ENCODE measurements around the gene TNFRSF18. TPM values are rescaled to one million over a fixed set of nuclear protein-coding genes. Genes with fewer than 3 reads are reported as not detected.

TNFRSF18 gene
- polyA plus RNA-seq, 1 donor from 2014 or later = not detected

GRCh38 chr1:1225238-1225845, 18.9 kb upstream of the TNFRSF18 start:
- H3K9ac ChIP-seq (ENCODE audit: low read length) = no peak overlapping the region
- no peak overlapping the region for H3K27ac ChIP-seq (ENCODE audit: low read length)
- no peak overlapping the region for H3K4me3 ChIP-seq (ENCODE audit: low read length)
- no peaks in the 10 kb centered on the region for H3F3A ChIP-seq (ENCODE audit: insufficient read depth, low read length, poor library complexity, severe bottlenecking)
- no peaks in the 10 kb centered on the region for H3K9me2 ChIP-seq (ENCODE audit: insufficient read depth, low read length)
- H3K9me3 ChIP-seq (ENCODE audit: low read length) = no peaks in the 10 kb centered on the region
- no peak for TF ChIP-seq TAF1 (IDR thresholded peaks at IDR 0.05; ENCODE audit: low read depth)
- TF ChIP-seq, protein P1, sequence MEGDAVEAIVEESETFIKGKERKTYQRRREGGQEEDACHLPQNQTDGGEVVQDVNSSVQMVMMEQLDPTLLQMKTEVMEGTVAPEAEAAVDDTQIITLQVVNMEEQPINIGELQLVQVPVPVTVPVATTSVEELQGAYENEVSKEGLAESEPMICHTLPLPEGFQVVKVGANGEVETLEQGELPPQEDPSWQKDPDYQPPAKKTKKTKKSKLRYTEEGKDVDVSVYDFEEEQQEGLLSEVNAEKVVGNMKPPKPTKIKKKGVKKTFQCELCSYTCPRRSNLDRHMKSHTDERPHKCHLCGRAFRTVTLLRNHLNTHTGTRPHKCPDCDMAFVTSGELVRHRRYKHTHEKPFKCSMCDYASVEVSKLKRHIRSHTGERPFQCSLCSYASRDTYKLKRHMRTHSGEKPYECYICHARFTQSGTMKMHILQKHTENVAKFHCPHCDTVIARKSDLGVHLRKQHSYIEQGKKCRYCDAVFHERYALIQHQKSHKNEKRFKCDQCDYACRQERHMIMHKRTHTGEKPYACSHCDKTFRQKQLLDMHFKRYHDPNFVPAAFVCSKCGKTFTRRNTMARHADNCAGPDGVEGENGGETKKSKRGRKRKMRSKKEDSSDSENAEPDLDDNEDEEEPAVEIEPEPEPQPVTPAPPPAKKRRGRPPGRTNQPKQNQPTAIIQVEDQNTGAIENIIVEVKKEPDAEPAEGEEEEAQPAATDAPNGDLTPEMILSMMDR (IDR thresholded peaks at IDR 0.05; ENCODE audit: poor library complexity, severe bottlenecking) = no peak
- no peak for TF ChIP-seq MXI1 (conservative IDR thresholded peaks at IDR 0.05; ENCODE audit: poor library complexity, severe bottlenecking)
- TF ChIP-seq POLR2AphosphoS5 (IDR thresholded peaks at IDR 0.05) = no peak
- TF ChIP-seq SMC3 (conservative IDR thresholded peaks at IDR 0.05; ENCODE audit: poor library complexity) = no peak
- TF ChIP-seq EP300 (conservative IDR thresholded peaks at IDR 0.05; ENCODE audit: poor library complexity, severe bottlenecking) = no peak
- TF ChIP-seq, protein P2, sequence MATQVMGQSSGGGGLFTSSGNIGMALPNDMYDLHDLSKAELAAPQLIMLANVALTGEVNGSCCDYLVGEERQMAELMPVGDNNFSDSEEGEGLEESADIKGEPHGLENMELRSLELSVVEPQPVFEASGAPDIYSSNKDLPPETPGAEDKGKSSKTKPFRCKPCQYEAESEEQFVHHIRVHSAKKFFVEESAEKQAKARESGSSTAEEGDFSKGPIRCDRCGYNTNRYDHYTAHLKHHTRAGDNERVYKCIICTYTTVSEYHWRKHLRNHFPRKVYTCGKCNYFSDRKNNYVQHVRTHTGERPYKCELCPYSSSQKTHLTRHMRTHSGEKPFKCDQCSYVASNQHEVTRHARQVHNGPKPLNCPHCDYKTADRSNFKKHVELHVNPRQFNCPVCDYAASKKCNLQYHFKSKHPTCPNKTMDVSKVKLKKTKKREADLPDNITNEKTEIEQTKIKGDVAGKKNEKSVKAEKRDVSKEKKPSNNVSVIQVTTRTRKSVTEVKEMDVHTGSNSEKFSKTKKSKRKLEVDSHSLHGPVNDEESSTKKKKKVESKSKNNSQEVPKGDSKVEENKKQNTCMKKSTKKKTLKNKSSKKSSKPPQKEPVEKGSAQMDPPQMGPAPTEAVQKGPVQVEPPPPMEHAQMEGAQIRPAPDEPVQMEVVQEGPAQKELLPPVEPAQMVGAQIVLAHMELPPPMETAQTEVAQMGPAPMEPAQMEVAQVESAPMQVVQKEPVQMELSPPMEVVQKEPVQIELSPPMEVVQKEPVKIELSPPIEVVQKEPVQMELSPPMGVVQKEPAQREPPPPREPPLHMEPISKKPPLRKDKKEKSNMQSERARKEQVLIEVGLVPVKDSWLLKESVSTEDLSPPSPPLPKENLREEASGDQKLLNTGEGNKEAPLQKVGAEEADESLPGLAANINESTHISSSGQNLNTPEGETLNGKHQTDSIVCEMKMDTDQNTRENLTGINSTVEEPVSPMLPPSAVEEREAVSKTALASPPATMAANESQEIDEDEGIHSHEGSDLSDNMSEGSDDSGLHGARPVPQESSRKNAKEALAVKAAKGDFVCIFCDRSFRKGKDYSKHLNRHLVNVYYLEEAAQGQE (IDR thresholded peaks at IDR 0.05; ENCODE audit: borderline replicate concordance) = no peak
- no peak for TF ChIP-seq RAD21 (conservative IDR thresholded peaks at IDR 0.05)
- TF ChIP-seq EZH2 (IDR thresholded peaks at IDR 0.05; ENCODE audit: borderline replicate concordance, insufficient read depth, low read length, poor library complexity, severe bottlenecking) = no peak
- peaks cover 12% of the 10 kb centered on the region for H3K79me2 ChIP-seq (replicated peaks; ENCODE audit: insufficient read depth, low read length)
- no peaks in the 10 kb centered on the region for H3K36me3 ChIP-seq (ENCODE audit: insufficient read depth, low read length)
- H3K4me2 ChIP-seq (ENCODE audit: low read length) = no peak overlapping the region
- no peaks in the 10 kb centered on the region for H4K20me1 ChIP-seq (ENCODE audit: insufficient read depth)
- no peak overlapping the region for H2AFZ ChIP-seq (ENCODE audit: low read depth, low read length)
- H3K27me3 ChIP-seq (ENCODE audit: insufficient read depth, low read depth, low read length) = no peaks in the 10 kb centered on the region

GRCh38 chr1:1223891-1224290, 17.5 kb upstream of the TNFRSF18 start:
- H3K4me2 ChIP-seq (ENCODE audit: low read length) = no peak overlapping the region
- H3K4me3 ChIP-seq (ENCODE audit: low read length) = no peak overlapping the region
- H3K9ac ChIP-seq (ENCODE audit: low read length) = no peak overlapping the region
- TF ChIP-seq, protein P2 (IDR thresholded peaks at IDR 0.05; ENCODE audit: borderline replicate concordance) = no peak
- TF ChIP-seq, protein P1 (IDR thresholded peaks at IDR 0.05; ENCODE audit: poor library complexity, severe bottlenecking) = no peak
- TF ChIP-seq POLR2AphosphoS5 (IDR thresholded peaks at IDR 0.05) (no peak), EZH2 (IDR thresholded peaks at IDR 0.05; ENCODE audit: borderline replicate concordance, insufficient read depth, low read length, poor library complexity, severe bottlenecking) (no peak), SMC3 (conservative IDR thresholded peaks at IDR 0.05; ENCODE audit: poor library complexity) (no peak), MXI1 (conservative IDR thresholded peaks at IDR 0.05; ENCODE audit: poor library complexity, severe bottlenecking) (no peak), RAD21 (conservative IDR thresholded peaks at IDR 0.05) (no peak), EP300 (conservative IDR thresholded peaks at IDR 0.05; ENCODE audit: poor library complexity, severe bottlenecking) (no peak), TAF1 (IDR thresholded peaks at IDR 0.05; ENCODE audit: low read depth) (no peak)
- H3K9me2 ChIP-seq (ENCODE audit: insufficient read depth, low read length) = no peaks in the 10 kb centered on the region
- no peak overlapping the region for H2AFZ ChIP-seq (ENCODE audit: low read depth, low read length)
- H3K27ac ChIP-seq (ENCODE audit: low read length) = no peak overlapping the region
- H3K36me3 ChIP-seq (ENCODE audit: insufficient read depth, low read length) = no peaks in the 10 kb centered on the region
- H3K27me3 ChIP-seq (ENCODE audit: insufficient read depth, low read depth, low read length) = no peaks in the 10 kb centered on the region
- no peaks in the 10 kb centered on the region for H4K20me1 ChIP-seq (ENCODE audit: insufficient read depth)
- no peaks in the 10 kb centered on the region for H3K9me3 ChIP-seq (ENCODE audit: low read length)
- H3F3A ChIP-seq (ENCODE audit: insufficient read depth, low read length, poor library complexity, severe bottlenecking) = no peaks in the 10 kb centered on the region
- no peaks in the 10 kb centered on the region for H3K79me2 ChIP-seq (replicated peaks; ENCODE audit: insufficient read depth, low read length)

All from neural cell (in vitro differentiated cells).